ENCODE results near the gene GRIK1. TPM values are rescaled to one million over a fixed set of nuclear protein-coding genes. Genes with fewer than 3 reads are reported as not detected.
A peak's percentile ranks its signal among the peaks of the same experiment; 100 is the strongest.

GRIK1 gene
- total RNA-seq, 1 donor from 2014 or later, result 0.20 TPM

DNA sequence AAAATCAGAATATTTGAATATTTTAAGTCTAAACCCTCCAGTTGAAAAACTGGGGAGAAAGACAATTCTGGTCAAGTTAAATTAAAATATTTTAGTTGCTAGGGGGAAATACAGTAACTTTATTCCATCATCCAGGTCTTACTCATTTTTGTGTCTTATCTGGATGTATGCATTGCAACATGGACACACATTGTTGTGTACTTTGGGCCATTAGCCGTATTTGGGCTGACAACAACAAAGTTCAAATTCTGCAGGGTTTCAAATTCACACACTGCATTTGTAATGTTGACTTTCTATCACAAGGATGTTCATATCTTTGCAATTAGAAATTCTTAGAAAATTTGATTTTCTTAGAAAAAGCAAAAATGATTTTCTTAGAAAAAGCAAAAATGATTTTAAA lies 391.8 kb downstream of the GRIK1 start:
- DNase-seq (ENCODE audit: low read depth in 2 of 2), result no peak

- no peak for DNase-seq (ENCODE audit: low read depth in 2 of 2)
These were observed 393.7 kb downstream of the GRIK1 start for GRCh38 chr21:29546071-29546470.

- DNase-seq (ENCODE audit: low read depth in 2 of 2), result no peak
These were observed 399.5 kb downstream of the GRIK1 start for GRCh38 chr21:29540289-29540688.

DNA sequence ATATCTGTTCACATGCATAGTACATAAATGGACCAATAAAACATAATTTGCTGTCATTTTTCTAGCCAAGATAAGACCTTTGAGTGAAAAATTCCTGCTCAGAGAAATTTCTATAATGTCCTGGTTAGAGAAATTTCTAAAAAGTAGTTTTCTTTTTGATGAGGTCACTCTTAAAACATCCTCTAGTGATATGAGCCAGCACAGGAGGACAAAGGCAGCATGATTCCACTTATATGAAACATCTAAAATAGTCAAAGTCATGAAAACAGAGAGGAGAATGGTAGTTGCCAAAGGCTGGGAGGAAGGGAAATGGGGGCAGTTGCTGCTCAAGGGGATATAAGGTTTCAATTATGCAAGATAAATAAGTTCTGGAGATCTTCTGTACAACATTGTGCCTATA lies 401.7 kb downstream of the GRIK1 start:
- no peak for DNase-seq (ENCODE audit: low read depth in 2 of 2)

GRCh38 chr21:29534448-29534847 lies 405.3 kb downstream of the GRIK1 start:
- DNase-seq (ENCODE audit: low read depth in 2 of 2), result no peak

- DNase-seq (ENCODE audit: low read depth in 2 of 2), result no peak
These were observed 410.7 kb downstream of the GRIK1 start for GRCh38 chr21:29529139-29529538.

DNA sequence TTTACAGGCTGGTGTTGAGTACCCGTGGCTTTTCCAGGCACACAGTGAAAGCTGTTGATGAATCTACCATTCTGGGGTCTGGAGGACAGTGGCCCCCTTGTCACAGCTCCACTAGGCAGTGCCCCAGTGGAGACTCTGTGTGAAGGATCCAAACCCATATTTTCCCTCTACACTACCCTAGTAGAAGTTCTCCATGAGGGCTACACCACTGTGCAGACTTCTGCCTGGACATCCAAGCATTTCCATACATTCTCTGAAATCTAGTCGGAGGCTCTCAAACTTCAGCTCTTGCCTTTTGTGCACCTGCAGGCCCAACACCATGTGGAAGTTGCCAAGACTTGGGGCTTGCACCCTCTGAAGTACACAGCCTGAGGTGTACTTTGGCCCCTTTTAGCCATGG lies 413.3 kb downstream of the GRIK1 start:
- DNase-seq (ENCODE audit: low read depth in 2 of 2), result no peak

DNA sequence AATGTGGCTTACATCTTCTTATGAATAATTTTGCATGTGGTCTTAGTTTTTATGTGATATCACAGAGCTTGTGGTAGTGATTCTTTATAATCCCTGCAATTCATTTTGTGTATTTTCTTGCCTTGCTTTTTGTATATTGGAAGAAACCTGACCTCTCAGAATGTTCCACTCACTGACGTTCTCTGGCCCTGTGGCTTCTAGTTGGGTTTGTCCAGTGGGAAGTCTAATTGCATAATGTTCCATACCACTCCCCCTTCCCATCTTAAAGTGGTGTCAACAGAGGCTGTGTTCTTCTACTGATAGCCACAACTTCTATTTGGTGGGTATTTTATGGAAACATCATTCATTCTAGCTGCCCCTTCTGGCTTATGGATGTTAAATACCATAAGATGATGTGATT lies 415.7 kb downstream of the GRIK1 start:
- DNase-seq (ENCODE audit: low read depth in 2 of 2), result no peak

DNA sequence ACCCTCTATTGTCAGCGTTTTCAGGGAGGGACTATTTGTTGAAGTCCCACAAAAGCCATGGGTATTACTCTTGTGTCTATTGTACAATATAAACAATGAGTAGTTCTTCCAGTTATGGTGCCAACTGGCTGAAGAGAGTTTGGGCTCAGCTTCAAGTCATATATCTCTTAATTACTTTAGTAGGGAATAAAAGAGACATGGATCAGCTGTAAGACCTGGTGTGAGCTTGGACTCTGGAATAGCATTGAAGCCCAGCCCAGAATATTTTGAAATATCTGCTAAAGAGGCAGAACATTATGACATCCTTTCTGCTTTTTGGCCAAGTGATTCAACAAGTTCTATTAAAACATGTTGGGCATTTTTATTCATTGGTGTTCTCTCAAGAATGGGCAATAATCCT lies 416.1 kb downstream of the GRIK1 start:
- no peak for DNase-seq (ENCODE audit: low read depth in 2 of 2)

- DNase-seq (ENCODE audit: low read depth in 2 of 2), result no peak
These were observed 417.9 kb downstream of the GRIK1 start for GRCh38 chr21:29521872-29522271.

GRCh38 chr21:29520171-29520570 lies 419.6 kb downstream of the GRIK1 start:
- no peak for DNase-seq (ENCODE audit: low read depth in 2 of 2)

- DNase-seq (ENCODE audit: low read depth in 2 of 2), result no peak
These were observed 425.0 kb downstream of the GRIK1 start for GRCh38 chr21:29514652-29515247.

GRCh38 chr21:29513535-29513934 lies 426.3 kb downstream of the GRIK1 start:
- DNase-seq (ENCODE audit: low read depth in 2 of 2), result no peak

DNA sequence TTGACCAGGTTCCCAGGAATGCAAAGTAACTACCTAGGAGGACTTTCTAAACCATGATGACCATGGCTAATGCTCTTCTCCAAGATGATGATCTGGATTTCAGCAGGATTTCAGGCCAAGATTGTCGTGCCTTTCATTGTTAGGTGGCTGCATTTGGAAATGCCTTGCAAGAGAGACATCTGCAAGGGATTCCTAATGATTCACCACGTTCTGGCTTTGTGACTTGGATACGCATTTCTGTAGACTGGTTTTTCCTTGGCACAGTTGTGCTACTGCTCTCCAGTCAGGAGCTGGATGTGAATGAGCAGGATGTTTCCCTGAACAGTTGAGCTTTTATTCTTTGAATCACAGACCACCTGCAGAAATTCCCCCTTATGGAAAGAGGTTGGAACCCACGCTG lies 428.7 kb downstream of the GRIK1 start:
- no peak for DNase-seq (ENCODE audit: low read depth in 2 of 2)

GRCh38 chr21:29509121-29509520 lies 430.7 kb downstream of the GRIK1 start:
- DNase-seq (ENCODE audit: low read depth in 2 of 2), result no peak

DNA sequence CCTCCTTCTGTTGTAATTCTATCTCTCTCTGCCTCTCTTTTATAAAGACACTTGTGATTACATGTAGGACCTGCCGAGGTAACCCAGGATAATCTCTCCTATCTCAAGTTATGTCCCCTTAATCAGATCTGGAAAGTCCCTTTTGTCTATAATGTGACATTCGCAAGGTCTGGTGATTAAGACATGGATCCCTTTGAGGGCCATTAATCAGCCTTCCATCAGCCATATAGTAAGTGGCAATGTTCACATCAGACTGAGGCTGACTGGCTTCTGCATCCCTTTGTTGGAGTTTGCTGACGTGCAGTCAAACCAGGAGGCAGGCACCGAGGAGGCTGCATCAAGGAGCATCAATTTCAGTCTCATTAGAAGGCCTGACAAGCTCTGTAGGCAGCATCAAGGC lies 431.5 kb downstream of the GRIK1 start:
- no peak for DNase-seq (ENCODE audit: low read depth in 2 of 2)

GRCh38 chr21:29506947-29507346 lies 432.8 kb downstream of the GRIK1 start:
- DNase-seq (ENCODE audit: low read depth in 2 of 2), result no peak

GRCh38 chr21:29506214-29506613 lies 433.6 kb downstream of the GRIK1 start:
- no peak for DNase-seq (ENCODE audit: low read depth in 2 of 2)

DNA sequence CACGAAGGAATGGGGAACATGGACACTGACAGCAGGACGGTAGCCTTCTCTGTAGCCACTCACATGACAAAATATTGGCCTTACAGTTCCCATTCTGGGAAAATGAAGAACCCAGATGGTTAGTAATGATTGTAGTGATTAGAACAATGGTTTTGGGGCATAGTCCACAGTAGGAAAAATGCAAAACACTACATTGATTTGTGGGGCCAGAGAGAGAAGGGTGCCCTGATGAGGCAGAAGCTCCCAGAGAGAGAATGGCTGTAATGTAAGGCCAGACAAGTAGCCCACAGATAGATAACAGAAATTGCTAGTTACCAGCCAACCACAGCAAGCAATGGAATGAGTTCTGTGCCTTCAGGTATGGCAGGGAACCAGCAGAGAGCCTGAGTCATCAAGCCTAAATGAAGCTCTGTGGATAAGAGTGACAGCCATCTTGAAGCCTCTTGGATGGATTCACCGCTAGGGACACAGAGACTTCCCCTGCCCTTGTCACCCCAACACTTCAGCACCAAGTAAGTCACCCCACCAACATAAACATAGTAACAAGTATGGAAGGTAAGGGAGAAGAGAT lies 435.0 kb downstream of the GRIK1 start:
- no peak for DNase-seq (ENCODE audit: low read depth in 2 of 2)

- DNase-seq (ENCODE audit: low read depth in 2 of 2), result no peak
These were observed 438.3 kb downstream of the GRIK1 start for GRCh38 chr21:29501451-29501850.

- DNase-seq (ENCODE audit: low read depth in 2 of 2), result peak; percentile 37 to 38
These were observed 440.0 kb downstream of the GRIK1 start for GRCh38 chr21:29499734-29500343.

GRCh38 chr21:29499229-29499628 lies 440.6 kb downstream of the GRIK1 start:
- no peak for DNase-seq (ENCODE audit: low read depth in 2 of 2)

- DNase-seq (ENCODE audit: low read depth in 2 of 2), result no peak
These were observed 443.5 kb downstream of the GRIK1 start for GRCh38 chr21:29496337-29496736.
